ENCODE measurements around the gene TMC5.
"Not testable (repeated sequence)": the region's sequence is repeated elsewhere in the genome, so short reads cannot be mapped to it uniquely, and the experiment has no call there.

The TMC5 gene

GRCh38 chr16:19389246-19389645 lies 28.4 kb upstream of the TMC5 start:
- TF ChIP-seq, protein P1, sequence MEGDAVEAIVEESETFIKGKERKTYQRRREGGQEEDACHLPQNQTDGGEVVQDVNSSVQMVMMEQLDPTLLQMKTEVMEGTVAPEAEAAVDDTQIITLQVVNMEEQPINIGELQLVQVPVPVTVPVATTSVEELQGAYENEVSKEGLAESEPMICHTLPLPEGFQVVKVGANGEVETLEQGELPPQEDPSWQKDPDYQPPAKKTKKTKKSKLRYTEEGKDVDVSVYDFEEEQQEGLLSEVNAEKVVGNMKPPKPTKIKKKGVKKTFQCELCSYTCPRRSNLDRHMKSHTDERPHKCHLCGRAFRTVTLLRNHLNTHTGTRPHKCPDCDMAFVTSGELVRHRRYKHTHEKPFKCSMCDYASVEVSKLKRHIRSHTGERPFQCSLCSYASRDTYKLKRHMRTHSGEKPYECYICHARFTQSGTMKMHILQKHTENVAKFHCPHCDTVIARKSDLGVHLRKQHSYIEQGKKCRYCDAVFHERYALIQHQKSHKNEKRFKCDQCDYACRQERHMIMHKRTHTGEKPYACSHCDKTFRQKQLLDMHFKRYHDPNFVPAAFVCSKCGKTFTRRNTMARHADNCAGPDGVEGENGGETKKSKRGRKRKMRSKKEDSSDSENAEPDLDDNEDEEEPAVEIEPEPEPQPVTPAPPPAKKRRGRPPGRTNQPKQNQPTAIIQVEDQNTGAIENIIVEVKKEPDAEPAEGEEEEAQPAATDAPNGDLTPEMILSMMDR (IDR thresholded peaks at IDR 0.05; ENCODE audit: extremely low read depth, insufficient read depth, missing control alignments): peak; percentile 75
- DNase-seq (ENCODE audit: low spot score): peak; percentile 58
- in situ Hi-C loops (cut with MboI; ENCODE audit: low pct_unique_long_range_greater_than_20kb, low sequenced_read_pairs, unreplicated experiment): no loop called here

DNA sequence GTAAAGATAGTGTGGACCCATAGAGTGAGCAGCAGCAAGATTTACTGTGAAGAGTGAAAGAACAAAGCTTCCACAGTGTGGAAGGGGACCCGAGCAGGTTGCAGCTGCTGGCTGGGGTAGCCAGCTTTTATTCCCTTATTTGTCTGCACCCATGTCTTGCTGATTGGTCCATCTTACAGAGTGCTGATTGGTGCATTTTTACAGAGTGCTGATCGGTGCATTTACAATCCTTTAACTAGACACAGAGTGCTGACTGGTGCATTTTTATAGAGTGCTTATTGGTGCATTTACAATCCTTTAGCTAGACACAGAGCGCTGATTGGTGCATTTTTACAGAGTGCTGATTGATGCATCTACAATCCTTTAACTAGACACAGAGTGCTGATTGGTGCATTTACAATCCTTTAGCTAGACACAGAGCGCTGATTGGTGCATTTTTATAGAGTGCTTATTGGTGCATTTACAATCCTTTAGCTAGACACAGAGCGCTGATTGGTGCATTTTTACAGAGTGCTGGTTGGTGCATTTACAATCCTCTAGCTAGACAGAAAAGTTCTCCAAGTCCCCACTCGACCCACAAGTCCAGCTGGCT lies 26.4 kb upstream of the TMC5 start:
- DNase-seq (ENCODE audit: low spot score): not testable (repeated sequence)

GRCh38 chr16:19392352-19392751 lies 25.3 kb upstream of the TMC5 start:
- TF ChIP-seq, protein P1 (IDR thresholded peaks at IDR 0.05; ENCODE audit: extremely low read depth, insufficient read depth, missing control alignments): no peak
- in situ Hi-C loops (cut with MboI; ENCODE audit: low pct_unique_long_range_greater_than_20kb, low sequenced_read_pairs, unreplicated experiment): loop anchor here (10.0 kb wide), 1 partner anchor 102 kb away; no protein-coding TSS in a partner anchor
- no peak for DNase-seq (ENCODE audit: low spot score)

More for the DNA sequence above, 26.4 kb upstream of the TMC5 start:
- in situ Hi-C loops (cut with MboI; ENCODE audit: low pct_unique_long_range_greater_than_20kb, low sequenced_read_pairs, unreplicated experiment): loop anchor here (10.0 kb wide), 1 partner anchor 104 kb away; no protein-coding TSS in a partner anchor

DNA sequence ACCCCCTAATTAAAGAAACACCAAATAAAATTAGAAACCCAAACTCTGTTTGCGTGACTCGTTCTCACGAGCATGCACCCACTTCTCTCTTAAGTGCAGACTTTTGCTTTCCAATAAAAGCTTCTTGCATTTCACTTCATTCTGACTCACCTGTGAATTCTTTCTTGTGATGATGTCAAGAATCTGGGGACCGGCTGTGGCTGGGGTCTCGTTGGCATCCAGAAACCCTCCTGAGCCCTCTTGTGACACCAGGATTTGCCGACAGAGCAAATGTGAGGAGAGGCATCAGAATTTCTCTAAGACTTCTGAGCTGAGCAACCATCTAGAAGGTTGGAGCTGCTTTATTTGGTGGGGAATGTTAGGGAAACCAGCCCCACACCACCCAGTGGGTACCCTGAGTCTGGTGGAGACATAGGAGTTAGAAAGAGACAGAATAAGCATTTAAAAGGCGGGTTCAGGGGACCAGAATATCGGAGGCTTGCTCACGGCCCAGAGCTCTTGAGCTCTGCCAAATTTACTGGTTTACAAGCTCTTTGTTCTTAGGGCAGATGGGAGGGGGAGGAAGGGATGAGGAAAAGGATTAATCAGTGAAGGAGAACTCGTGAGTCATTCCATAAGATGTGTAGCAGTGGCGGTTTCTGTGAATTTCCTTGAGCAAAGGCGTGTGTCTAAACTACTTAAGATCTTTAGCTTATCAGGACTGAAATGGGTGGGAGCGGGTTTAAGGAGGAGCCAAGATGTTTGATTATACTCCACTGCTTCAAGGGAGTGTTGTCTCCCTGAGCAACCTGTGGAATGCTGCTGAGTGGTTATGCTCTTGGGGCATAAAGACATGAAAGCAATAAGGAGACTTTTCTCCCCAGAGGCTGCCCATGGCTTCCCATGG lies 24.2 kb upstream of the TMC5 start:
- TF ChIP-seq, protein P1 (IDR thresholded peaks at IDR 0.05; ENCODE audit: extremely low read depth, insufficient read depth, missing control alignments): no peak
- in situ Hi-C loops (cut with MboI; ENCODE audit: low pct_unique_long_range_greater_than_20kb, low sequenced_read_pairs, unreplicated experiment): loop anchor here (10.0 kb wide), 1 partner anchor 101 kb away; no protein-coding TSS in a partner anchor

GRCh38 chr16:19395646-19396267 lies 21.9 kb upstream of the TMC5 start:
- not testable (repeated sequence) for DNase-seq (ENCODE audit: low spot score)
- in situ Hi-C loops (cut with MboI; ENCODE audit: low pct_unique_long_range_greater_than_20kb, low sequenced_read_pairs, unreplicated experiment): loop anchor here (10.0 kb wide), 1 partner anchor 99 kb away; no protein-coding TSS in a partner anchor

More for the DNA sequence above, 24.2 kb upstream of the TMC5 start:
- DNase-seq (ENCODE audit: low spot score): no peak

- in situ Hi-C loops (cut with MboI; ENCODE audit: low pct_unique_long_range_greater_than_20kb, low sequenced_read_pairs, unreplicated experiment): loop anchor here (10.0 kb wide), 1 partner anchor 98 kb away; no protein-coding TSS in a partner anchor
- TF ChIP-seq, protein P1 (IDR thresholded peaks at IDR 0.05; ENCODE audit: extremely low read depth, insufficient read depth, missing control alignments): no peak
Observed at GRCh38 chr16:19396555-19397011, 21.1 kb upstream of the TMC5 start.

GRCh38 chr16:19397373-19397772 lies 20.3 kb upstream of the TMC5 start:
- DNase-seq (ENCODE audit: low spot score): not testable (repeated sequence)
- in situ Hi-C loops (cut with MboI; ENCODE audit: low pct_unique_long_range_greater_than_20kb, low sequenced_read_pairs, unreplicated experiment): loop anchor here (10.0 kb wide), 1 partner anchor 97 kb away; no protein-coding TSS in a partner anchor

More at GRCh38 chr16:19396555-19397011, 21.1 kb upstream of the TMC5 start:
- DNase-seq (ENCODE audit: low spot score): no peak

All from GM13977 (cell line).